ENCODE results near the gene SPECC1.
A peak's percentile ranks its signal among the peaks of the same experiment; 100 is the strongest.

The SPECC1 gene

DNA sequence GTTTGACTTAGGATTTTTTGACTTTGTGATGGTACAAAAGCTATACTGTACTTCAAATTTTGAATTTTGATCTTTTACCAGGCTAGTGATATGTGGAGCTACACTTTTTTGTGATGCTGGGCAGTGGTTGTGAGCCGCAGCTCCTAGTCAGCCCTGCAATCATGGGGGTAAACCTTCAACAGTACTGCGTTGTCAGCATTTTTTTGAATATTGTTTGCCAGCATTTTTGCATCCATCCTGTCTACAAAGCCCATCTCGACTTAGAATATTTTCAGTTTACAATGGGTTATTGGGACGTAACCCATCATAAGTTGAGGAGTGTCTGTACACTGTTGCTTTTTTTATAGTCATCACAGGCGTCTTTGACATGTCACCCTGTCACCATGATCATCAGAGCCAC, 142.0 kb downstream of the SPECC1 start:
- no peak for DNase-seq (ENCODE audit: low spot score)
- TF ChIP-seq, protein P1, sequence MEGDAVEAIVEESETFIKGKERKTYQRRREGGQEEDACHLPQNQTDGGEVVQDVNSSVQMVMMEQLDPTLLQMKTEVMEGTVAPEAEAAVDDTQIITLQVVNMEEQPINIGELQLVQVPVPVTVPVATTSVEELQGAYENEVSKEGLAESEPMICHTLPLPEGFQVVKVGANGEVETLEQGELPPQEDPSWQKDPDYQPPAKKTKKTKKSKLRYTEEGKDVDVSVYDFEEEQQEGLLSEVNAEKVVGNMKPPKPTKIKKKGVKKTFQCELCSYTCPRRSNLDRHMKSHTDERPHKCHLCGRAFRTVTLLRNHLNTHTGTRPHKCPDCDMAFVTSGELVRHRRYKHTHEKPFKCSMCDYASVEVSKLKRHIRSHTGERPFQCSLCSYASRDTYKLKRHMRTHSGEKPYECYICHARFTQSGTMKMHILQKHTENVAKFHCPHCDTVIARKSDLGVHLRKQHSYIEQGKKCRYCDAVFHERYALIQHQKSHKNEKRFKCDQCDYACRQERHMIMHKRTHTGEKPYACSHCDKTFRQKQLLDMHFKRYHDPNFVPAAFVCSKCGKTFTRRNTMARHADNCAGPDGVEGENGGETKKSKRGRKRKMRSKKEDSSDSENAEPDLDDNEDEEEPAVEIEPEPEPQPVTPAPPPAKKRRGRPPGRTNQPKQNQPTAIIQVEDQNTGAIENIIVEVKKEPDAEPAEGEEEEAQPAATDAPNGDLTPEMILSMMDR (IDR thresholded peaks at IDR 0.05; ENCODE audit: extremely low read depth, missing control alignments): no peak

DNA sequence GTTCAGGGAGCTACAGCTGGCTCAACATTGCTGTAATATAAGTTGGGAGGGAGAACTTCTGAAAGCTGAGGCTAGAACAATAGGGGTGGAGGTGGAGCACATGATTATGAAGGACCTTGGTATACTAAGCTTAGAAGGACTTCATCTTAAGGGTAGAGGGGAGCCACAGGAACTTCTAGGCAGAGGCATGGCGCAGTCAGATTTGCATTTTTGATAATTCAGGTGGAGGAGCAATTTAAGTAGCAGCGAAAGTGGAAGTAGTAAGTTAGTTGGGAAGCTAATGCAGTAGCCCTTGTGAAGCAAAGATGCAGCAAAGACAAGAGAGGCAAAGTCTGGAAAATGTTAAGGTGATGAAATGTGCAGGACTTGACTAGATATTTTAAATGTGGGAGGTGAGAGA, 144.1 kb downstream of the SPECC1 start:
- TF ChIP-seq, protein P1 (IDR thresholded peaks at IDR 0.05; ENCODE audit: extremely low read depth, missing control alignments): no peak
- no peak for DNase-seq (ENCODE audit: low spot score)

DNA sequence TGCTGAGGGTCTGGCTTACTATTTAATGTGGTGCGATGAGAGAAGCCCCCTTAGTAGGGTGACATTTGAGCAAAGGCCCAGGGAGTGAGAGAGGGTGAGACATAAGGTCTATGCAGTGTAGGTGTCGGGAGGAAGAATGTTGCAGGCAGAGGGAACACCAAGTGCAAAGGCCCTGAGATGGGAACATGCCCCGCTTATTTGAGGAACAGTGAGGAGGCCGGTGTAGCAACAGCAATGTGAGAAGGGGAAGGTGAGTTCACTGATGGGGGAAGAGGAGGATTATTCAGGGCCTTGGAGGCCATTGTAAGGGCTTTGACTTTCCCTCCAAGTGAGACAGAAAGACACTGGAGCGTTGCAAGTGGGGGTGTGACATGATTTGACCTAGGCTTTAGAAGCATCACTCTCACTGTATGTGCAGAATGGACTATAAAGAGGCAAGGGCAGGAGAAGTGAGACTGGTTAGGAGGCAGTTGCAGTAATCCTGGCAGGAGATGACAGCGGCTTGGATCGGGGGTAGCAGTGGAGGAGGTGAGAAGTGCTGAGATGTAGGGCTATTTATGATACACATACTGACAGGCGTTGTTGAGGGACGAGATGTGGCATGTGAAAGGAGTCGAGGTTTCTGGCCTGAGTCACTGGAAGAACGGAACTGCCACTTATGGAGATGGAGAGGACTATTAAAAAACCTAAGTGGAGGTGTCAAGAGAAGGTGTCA, 145.3 kb downstream of the SPECC1 start:
- TF ChIP-seq, protein P1 (IDR thresholded peaks at IDR 0.05; ENCODE audit: extremely low read depth, missing control alignments): no peak
- no peak for DNase-seq (ENCODE audit: low spot score)

DNA sequence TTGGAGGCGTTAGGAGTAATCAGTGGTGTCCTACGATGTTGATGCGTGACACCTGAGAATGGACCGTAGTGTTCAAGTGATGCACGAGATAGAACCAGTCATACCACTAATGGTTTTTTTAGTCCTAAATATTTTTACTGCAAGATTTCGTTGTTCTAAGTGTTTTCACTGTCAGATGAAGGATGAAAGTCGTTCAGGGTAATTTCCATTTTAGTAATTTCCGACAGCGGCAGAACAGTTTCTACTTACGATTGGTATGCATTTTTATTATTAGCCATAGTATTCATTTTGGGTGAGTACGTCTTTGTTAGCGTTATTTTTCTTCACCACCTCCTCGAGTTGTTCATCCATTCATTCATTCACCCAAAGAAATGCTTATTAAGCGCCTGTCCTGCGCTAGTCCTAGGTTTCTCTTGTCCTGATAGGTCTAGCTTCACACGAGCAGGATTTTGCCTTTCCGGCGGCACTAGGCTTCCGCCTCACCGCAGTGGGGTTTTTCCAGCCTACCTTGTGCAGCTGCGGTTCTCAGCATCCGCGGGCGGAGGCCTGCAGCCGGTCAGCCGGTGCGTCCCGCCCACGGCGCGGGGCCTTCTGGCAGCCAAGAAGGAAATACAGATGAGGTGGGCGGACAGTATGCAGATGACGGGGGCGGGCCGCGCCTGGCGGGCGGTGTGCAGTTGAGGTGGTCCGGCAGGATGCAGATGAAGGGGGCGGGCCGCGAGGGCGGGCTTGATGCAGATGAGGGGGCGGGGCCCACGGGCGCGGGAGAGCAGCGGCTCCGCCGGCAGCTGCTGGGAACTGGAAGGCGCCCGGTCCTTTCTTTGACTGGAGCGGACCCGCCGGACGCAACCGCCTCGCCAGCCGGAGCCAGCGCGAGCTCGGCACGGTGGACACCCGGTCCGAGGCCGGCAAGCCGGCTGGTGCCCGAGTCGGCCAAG, 146.4 kb downstream of the SPECC1 start:
- peak; percentile 99 for DNase-seq (ENCODE audit: low spot score)
- TF ChIP-seq, protein P1 (IDR thresholded peaks at IDR 0.05; ENCODE audit: extremely low read depth, missing control alignments): no peak

DNA sequence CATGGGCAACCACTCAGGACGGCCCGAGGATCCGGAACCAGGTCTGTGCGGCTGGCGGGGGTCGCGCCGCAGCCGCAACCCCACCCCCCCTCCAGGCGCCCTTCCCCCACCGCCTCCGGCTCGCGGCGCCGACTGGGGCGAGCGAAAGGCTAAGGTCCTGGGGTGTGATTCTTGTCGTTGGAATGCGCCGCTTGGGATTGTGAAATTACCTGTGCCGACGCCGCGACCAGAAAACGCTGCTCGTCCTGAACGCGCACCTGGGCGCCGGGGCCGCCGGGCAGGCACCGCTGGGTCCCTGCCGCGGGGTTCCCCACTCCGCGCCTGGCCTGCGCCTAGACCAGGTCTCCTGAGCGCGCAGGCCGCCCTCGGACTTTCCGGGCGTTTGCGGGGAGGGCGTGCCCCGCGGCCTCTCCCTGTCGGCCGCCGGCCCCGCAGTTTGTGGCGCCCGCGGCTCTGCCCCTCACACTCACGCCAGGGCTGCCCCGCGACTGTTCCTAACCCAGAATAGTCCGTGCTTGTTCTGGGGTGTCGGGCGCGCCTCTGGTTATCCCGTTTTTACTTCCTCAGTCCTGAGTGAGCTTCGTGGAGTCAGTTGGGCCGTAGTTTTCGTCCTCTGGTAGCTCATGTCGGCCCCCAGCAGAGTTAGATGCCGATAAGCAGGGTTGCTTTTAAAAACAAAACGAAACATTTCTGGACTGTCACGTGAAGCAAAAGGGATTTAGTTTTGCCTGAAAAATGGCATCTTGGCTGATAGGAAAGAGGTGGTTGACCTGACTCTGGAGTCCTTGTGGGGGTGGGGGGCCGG, 147.2 kb downstream of the SPECC1 start:
- peak; percentile 72 for DNase-seq (ENCODE audit: low spot score)
- TF ChIP-seq, protein P1 (IDR thresholded peaks at IDR 0.05; ENCODE audit: extremely low read depth, missing control alignments): no peak

DNA sequence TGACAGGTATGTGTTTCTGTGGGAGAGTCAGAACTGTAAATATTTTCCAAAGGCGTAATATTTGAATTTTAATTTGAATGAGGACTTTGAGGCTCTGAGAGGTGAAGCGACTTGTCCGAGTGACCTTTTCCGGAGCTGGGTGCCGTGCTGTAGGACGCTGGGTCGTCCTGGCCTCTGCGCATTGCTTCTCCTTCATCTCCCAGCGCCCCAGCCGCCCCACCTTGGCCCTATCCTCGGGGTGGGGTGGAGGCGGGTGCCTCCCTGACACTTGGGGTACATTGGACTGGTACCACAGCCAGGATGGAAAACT, 147.8 kb downstream of the SPECC1 start:
- DNase-seq (ENCODE audit: low spot score): no peak
- TF ChIP-seq, protein P1 (IDR thresholded peaks at IDR 0.05; ENCODE audit: extremely low read depth, missing control alignments): no peak

All from GM20000 (cell line).